ENCODE results near the gene NPC2.

DNA sequence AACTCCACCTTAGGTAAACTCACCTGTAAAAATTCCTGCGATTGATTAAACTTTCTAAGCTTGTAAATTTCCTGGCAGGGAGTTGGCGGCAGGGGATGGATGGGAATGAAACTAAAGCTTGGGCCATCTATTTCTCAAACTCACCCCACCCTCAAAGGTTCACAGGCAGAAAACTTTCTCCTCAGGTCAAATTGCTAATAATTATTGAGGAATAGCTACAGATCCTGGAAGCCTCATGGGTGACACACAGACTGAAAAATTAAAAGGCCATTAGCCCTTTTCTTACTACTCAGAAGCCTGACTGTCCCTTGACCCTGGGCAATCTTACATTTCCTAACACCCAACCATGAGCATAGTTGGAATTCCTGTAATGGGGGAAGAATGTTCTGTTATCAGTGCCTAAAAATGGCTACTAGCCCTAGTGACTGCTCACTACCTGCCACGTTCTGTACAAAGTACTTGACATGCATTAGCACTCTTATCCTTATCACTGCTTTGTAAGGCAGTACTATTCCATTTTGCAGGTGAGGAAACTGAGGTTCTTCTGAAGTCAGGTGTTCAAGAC lies 54.7 kb downstream of the NPC2 start:
- TF ChIP-seq SIX5 (IDR thresholded peaks at IDR 0.05; ENCODE audit: borderline replicate concordance in 1 of 2, insufficient read depth in 1 of 2, low read depth in 1 of 2, low read length in 2 of 2) (no peak), POLR2AphosphoS5 (IDR thresholded peaks at IDR 0.05; ENCODE audit: control insufficient read depth, insufficient read depth, low read depth, low read length) (no peak), CEBPB (tag; IDR thresholded peaks at IDR 0.05) (no peak), NRF1 (conservative IDR thresholded peaks at IDR 0.05 in 1 of 2, IDR thresholded peaks at IDR 0.05 in 1 of 2) (no peak), RBBP5 (IDR thresholded peaks at IDR 0.05; ENCODE audit: borderline replicate concordance, insufficient read depth, low read length, poor library complexity, severe bottlenecking) (no peak), POLR2A (conservative IDR thresholded peaks at IDR 0.05) (no peak), MED1 (CRISPR knock-in tag; IDR thresholded peaks at IDR 0.05; ENCODE audit: borderline replicate concordance) (no peak), CREB3 (tag; conservative IDR thresholded peaks at IDR 0.05; ENCODE audit: low read depth) (no peak), DNMT1 (IDR thresholded peaks at IDR 0.05) (no peak), ZBTB34 (CRISPR knock-in tag; IDR thresholded peaks at IDR 0.05) (no peak), EGR1 (conservative IDR thresholded peaks at IDR 0.05) (no peak)
- TF ChIP-seq, protein P1, sequence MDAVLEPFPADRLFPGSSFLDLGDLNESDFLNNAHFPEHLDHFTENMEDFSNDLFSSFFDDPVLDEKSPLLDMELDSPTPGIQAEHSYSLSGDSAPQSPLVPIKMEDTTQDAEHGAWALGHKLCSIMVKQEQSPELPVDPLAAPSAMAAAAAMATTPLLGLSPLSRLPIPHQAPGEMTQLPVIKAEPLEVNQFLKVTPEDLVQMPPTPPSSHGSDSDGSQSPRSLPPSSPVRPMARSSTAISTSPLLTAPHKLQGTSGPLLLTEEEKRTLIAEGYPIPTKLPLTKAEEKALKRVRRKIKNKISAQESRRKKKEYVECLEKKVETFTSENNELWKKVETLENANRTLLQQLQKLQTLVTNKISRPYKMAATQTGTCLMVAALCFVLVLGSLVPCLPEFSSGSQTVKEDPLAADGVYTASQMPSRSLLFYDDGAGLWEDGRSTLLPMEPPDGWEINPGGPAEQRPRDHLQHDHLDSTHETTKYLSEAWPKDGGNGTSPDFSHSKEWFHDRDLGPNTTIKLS (IDR thresholded peaks at IDR 0.05; ENCODE audit: borderline replicate concordance, low read depth), result no peak
- TF ChIP-seq, protein P2, sequence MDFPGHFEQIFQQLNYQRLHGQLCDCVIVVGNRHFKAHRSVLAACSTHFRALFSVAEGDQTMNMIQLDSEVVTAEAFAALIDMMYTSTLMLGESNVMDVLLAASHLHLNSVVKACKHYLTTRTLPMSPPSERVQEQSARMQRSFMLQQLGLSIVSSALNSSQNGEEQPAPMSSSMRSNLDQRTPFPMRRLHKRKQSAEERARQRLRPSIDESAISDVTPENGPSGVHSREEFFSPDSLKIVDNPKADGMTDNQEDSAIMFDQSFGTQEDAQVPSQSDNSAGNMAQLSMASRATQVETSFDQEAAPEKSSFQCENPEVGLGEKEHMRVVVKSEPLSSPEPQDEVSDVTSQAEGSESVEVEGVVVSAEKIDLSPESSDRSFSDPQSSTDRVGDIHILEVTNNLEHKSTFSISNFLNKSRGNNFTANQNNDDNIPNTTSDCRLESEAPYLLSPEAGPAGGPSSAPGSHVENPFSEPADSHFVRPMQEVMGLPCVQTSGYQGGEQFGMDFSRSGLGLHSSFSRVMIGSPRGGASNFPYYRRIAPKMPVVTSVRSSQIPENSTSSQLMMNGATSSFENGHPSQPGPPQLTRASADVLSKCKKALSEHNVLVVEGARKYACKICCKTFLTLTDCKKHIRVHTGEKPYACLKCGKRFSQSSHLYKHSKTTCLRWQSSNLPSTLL (IDR thresholded peaks at IDR 0.05), result no peak

Data from K562 (cell line).